8988T (cell line): ENCODE results near the gene NXNL2.

ENCODE experiments used
- DNase-seq: peaks from one replicate; pipeline ENCODE4 v3.0.0; 2011

Gene NXNL2

GRCh38 chr9:88579050-88579715 is 44.2 kb downstream of the NXNL2 start:
- DNase-seq: no peak

GRCh38 chr9:88580961-88581360 is 46.0 kb downstream of the NXNL2 start:
- DNase-seq: no peak

- no peak for DNase-seq
Observed at GRCh38 chr9:88583901-88584596, 49.1 kb downstream of the NXNL2 start.

- no peak for DNase-seq
Observed at GRCh38 chr9:88585426-88585825, 50.4 kb downstream of the NXNL2 start.

- no peak for DNase-seq
Observed at GRCh38 chr9:88586452-88586851, 51.5 kb downstream of the NXNL2 start.

- DNase-seq: no peak
Observed at GRCh38 chr9:88587182-88587581, 52.2 kb downstream of the NXNL2 start.

GRCh38 chr9:88587885-88588649 is 53.1 kb downstream of the NXNL2 start:
- no peak for DNase-seq

GRCh38 chr9:88589656-88590055 is 54.7 kb downstream of the NXNL2 start:
- DNase-seq: no peak

GRCh38 chr9:88590558-88591146 is 55.7 kb downstream of the NXNL2 start:
- DNase-seq: no peak

- DNase-seq: no peak
Observed at GRCh38 chr9:88593537-88594185, 58.7 kb downstream of the NXNL2 start.
